ENCODE data around the gene SETBP1.

SETBP1 gene

DNA sequence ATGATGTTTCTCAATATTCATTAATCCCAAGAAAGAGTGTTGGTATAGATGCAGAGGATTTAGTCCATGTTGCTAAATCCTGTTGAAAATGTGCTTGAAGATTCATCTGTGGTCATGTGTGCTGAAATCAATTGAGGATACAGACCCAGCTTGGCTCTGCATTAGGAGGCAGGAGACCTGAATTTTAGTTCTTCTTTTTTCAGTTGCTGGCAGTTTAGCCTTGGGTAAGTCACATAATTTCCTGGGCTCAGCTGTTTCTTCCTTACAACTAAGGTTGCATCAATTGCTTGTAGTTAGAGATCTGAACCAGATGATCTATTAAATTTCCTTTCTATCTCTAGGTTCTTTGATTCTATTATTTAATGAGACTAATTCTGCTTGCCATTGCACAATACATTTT is 54.4 kb downstream of the SETBP1 start:
- TF ChIP-seq TAF1 (IDR thresholded peaks at IDR 0.05; ENCODE audit: borderline replicate concordance, low read depth, low read length), result no peak
- TF ChIP-seq POLR2AphosphoS5 (IDR thresholded peaks at IDR 0.05; ENCODE audit: low read depth, low read length), result no peak
- no peak for TF ChIP-seq POLR2A (IDR thresholded peaks at IDR 0.05; ENCODE audit: low read depth, low read length)
- no peak for FAIRE-seq
- DNase-seq (ENCODE audit: insufficient read length), result no peak

DNA sequence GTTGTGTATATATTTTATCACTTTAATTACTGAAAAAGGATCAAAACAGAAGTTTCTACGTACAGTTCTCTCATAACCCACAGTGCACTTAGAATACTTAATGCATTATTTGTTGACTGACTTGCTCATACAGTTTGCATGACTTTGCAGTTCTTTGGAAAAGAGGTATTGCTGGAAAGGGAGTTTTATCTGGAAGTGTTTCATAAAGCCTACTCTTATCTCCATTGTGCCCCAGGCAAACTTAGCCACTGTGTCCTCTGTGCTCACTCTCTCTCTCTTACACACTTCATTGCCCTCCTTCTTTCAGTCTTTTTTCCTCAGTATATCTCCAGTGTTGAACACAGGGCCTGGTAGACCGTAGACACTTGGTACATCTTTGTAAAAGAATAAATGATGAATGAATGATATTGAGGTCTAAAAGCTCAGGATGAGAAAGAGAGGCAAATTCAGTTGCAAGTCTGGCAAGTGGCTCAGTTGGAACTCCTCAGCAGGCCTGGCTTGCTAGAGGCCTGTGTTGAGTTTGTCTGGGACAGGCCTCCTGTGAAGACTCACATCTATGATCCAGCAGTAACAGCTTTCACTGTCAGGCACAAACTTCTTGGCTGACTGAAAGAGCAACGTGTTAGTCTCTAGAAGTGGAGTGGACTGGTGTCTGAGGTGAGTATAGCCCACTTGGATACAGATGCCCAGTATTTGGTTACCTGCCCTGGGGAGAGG is 56.1 kb downstream of the SETBP1 start:
- TF ChIP-seq POLR2AphosphoS5 (IDR thresholded peaks at IDR 0.05; ENCODE audit: low read depth, low read length) (no peak), POLR2A (IDR thresholded peaks at IDR 0.05; ENCODE audit: low read depth, low read length) (no peak), TAF1 (IDR thresholded peaks at IDR 0.05; ENCODE audit: borderline replicate concordance, low read depth, low read length) (no peak)
- no peak for DNase-seq (ENCODE audit: insufficient read length)
- no peak for FAIRE-seq

DNA sequence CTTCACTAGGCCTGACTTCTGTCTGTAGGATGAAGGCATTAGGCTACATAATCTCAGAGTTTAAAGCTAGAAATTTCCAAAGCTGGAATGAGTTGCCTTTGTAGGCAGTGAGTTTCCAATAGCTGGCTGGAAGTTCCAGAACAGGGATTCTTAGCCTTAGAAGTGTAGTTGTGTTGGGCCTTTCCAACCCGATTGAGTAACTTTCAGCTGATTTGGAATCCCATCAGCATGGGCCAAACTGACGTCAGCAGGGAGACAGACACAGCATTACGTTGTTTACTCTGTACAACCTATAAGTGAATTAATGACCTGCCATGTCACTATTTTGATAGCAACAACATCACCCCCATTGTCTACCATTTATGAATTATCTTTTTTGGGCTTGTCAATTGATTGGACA is 56.9 kb downstream of the SETBP1 start:
- no peak for FAIRE-seq
- no peak for DNase-seq (ENCODE audit: insufficient read length)
- TF ChIP-seq POLR2A (IDR thresholded peaks at IDR 0.05; ENCODE audit: low read depth, low read length) (no peak), TAF1 (IDR thresholded peaks at IDR 0.05; ENCODE audit: borderline replicate concordance, low read depth, low read length) (no peak), POLR2AphosphoS5 (IDR thresholded peaks at IDR 0.05; ENCODE audit: low read depth, low read length) (no peak)

DNA sequence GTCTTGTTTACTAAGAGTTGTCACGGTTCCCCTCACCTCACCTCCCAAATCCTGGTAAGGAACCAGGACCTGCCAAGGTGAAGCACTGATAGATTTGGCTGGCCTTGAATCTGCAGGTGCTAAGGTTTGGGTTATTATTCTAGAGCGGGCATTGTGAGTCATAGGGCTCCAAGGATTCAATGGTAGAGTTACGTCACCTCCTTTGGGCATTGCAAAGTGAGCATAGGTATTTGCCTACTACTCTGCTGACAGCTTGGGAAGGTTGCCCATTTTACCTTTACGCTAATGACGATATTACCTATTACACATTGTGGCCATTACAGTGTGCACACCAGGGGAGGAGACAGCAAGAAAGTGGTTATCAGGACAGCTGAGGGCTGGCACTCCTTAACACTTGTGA is 59.3 kb downstream of the SETBP1 start:
- DNase-seq (ENCODE audit: insufficient read length), result no peak
- TF ChIP-seq TAF1 (IDR thresholded peaks at IDR 0.05; ENCODE audit: borderline replicate concordance, low read depth, low read length) (no peak), POLR2A (IDR thresholded peaks at IDR 0.05; ENCODE audit: low read depth, low read length) (no peak)
- no peak for FAIRE-seq

DNA sequence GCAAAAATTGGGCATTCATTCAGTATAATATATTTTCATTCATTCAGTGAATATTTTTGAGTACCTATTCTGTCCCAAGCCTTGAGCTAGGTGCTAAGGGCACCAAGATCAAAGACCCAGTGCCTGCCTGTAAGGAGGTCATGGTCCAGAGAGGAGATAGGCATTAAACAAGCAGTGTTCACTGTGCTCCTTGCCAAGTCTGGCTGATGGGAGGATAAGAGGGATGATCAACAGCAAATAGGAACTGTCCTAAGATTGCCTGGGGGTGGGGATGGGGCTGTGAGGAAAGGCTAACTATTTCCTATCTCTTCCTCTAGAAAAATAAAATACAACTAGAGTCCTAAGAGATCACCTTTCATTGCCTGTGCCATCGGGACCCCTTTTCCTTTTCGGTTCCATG is 60.4 kb downstream of the SETBP1 start:
- no peak for DNase-seq (ENCODE audit: insufficient read length)
- no peak for TF ChIP-seq POLR2AphosphoS5 (IDR thresholded peaks at IDR 0.05; ENCODE audit: low read depth, low read length)
- no peak for TF ChIP-seq POLR2A (IDR thresholded peaks at IDR 0.05; ENCODE audit: low read depth, low read length)
- TF ChIP-seq TAF1 (IDR thresholded peaks at IDR 0.05; ENCODE audit: borderline replicate concordance, low read depth, low read length), result no peak
- FAIRE-seq, result no peak

DNA sequence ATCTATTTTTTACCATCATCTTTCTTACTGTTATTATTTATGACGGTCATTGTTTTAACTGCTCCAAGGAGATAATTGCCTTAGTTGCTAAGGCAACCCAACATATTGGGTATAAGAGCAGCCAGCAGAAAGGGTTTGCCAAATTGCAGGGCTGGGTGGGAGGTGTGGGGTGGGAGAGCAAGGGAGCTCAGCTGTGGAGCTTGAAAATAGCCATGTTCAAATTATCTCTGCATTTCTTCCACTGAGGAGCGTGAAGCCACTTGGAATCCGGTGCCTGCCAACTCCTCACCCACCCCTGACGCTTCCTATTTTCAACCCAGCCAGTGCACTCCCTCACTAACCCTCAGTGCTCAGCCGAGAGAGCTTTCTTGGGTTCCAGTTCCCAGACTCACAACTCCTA is 60.8 kb downstream of the SETBP1 start:
- no peak for FAIRE-seq
- DNase-seq (ENCODE audit: insufficient read length), result no peak
- no peak for TF ChIP-seq TAF1 (IDR thresholded peaks at IDR 0.05; ENCODE audit: borderline replicate concordance, low read depth, low read length)
- TF ChIP-seq POLR2AphosphoS5 (IDR thresholded peaks at IDR 0.05; ENCODE audit: low read depth, low read length), result no peak
- no peak for TF ChIP-seq POLR2A (IDR thresholded peaks at IDR 0.05; ENCODE audit: low read depth, low read length)

DNA sequence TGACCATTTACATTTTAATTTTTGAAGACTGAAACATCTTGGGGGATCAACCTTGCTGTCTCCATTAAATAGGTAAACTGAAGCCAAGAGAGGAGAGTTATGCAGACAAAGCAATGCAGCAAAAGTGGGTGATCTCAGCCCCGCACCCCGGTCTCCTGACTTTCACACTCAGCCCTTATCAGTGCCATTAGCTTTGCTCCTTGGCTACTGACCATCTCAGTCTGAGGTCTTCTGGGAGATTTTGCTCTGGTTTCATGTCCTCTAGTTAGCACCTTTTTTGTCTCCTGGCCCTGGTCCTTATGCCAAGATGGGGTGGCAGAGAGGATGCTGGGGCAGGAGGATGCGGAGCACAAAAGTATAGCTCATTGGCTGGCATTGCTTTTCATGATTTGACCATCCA is 61.4 kb downstream of the SETBP1 start:
- no peak for DNase-seq (ENCODE audit: insufficient read length)
- peak; percentile 17 for FAIRE-seq
- no peak for TF ChIP-seq POLR2AphosphoS5 (IDR thresholded peaks at IDR 0.05; ENCODE audit: low read depth, low read length)
- TF ChIP-seq TAF1 (IDR thresholded peaks at IDR 0.05; ENCODE audit: borderline replicate concordance, low read depth, low read length), result no peak
- TF ChIP-seq POLR2A (IDR thresholded peaks at IDR 0.05; ENCODE audit: low read depth, low read length), result no peak

DNA sequence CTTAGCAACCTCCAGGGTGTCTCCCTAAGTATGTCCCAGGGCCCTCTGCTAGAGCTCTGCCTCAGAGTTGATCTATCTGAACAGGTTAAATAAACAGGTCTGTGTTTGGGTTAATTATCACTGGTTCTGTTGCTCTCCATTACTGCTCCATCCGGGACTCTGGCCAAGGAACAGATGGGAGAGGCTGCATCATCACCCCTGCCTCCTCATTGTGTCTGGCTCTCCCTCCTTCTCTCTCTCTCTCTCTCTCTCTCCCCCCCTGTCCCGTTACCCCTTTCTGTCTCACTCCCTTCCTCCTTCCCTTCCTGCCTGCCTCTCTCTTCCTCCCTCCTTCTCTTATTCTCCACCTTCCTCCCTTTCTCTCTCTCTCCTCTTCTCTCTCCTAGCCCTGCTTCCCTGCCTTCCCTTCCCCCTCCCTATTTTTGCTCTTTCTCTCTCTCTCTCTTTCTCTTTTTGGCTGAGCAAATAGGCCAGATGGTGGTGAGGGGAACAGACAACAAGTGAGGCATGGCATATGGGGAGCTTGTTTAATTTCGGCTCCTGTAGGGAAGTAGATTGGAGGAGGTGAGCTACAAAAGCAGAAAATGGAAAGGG is 62.1 kb downstream of the SETBP1 start:
- TF ChIP-seq POLR2A (IDR thresholded peaks at IDR 0.05; ENCODE audit: low read depth, low read length) (no peak), POLR2AphosphoS5 (IDR thresholded peaks at IDR 0.05; ENCODE audit: low read depth, low read length) (no peak), TAF1 (IDR thresholded peaks at IDR 0.05; ENCODE audit: borderline replicate concordance, low read depth, low read length) (no peak)
- FAIRE-seq (no peak), DNase-seq (ENCODE audit: insufficient read length) (no peak)

DNA sequence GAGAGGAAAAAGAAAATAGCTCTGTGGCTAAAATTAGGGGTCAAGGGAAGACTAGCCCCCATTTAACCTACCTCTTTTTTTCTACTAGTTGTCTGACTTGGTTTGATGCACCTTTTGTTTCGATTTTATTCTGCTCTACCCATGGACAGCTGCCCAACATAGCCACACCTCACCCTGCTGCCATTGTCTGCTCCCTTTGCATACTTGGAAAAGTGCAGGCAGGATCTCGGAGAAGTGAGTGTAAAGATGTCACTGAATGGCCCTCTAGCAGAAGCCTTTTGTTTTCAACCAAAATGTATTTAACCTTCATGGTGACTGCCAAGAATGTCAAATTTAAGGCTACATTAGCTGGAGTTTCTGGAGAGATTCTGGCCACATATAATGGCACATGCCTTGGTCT is 62.9 kb downstream of the SETBP1 start:
- no peak for FAIRE-seq
- TF ChIP-seq POLR2A (IDR thresholded peaks at IDR 0.05; ENCODE audit: low read depth, low read length), result no peak
- no peak for TF ChIP-seq TAF1 (IDR thresholded peaks at IDR 0.05; ENCODE audit: borderline replicate concordance, low read depth, low read length)
- no peak for TF ChIP-seq POLR2AphosphoS5 (IDR thresholded peaks at IDR 0.05; ENCODE audit: low read depth, low read length)
- no peak for DNase-seq (ENCODE audit: insufficient read length)

DNA sequence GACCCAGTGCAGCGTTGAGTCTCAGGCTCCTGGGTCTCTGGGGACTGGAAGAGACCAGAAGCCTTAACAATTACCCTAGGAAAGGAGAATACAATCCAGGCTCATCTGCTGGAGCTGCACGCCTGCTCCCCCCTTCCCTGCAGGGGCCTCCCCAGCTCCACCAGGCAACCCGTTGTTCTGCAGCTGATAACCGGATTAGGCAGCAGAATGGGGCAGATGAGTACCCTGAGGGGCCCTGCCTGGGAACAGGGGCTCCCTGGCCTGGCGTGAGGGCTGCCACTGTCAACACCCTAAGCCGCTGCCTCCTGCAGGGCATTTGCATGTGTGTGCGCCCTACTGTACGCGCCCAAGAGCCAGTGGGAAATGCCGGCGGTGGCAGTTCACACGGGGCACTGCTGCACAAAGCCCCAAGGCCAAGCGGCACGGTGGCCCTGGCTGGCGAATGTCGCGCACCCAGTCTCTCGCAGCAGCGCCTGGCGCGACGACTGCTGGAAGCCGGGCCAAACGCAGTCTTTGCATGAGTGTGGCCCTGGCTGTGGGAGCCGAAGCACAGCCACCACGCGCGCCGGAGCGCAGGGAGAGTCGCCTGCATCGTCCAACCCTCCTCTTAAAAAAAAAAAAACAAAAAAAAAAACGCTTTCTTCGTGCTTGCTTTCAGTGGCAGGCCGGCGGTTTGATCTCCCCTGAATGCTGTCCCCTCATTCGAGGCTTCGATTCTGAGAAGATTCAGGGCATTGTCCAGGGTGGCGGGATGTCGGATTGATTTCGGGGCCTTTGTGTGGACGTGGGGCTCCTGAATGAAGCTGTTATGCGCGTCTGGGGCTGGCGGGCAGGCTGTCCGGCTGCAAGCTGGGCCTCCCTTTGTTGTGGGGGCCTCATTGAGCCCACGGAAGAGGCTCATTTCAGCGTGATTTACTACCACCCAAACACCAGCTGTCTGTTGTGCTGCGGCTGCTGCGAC is 63.8 kb downstream of the SETBP1 start:
- DNase-seq (ENCODE audit: insufficient read length), result no peak
- TF ChIP-seq TAF1 (IDR thresholded peaks at IDR 0.05; ENCODE audit: borderline replicate concordance, low read depth, low read length), result no peak
- TF ChIP-seq POLR2A (IDR thresholded peaks at IDR 0.05; ENCODE audit: low read depth, low read length), result no peak
- TF ChIP-seq POLR2AphosphoS5 (IDR thresholded peaks at IDR 0.05; ENCODE audit: low read depth, low read length), result no peak
- no peak for FAIRE-seq

DNA sequence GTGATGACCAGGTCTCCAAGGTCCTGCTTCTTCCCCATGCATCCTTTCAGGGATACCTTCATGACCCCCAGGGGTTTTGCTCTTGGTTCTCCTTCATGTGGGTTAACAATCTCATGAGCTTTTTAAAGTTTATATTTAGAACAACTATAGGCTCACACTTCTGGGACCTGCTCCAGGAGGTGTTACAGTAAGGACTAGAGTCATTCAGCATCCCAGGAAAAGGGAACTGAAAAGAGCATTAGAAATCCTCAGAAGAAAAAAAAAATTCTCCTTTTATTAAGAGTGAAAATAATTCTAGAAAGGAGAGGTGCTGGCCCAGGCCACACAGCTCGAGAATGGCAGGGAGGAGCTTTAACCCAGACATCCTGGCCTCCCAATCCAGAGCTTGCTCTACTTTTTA is 66.5 kb downstream of the SETBP1 start:
- DNase-seq (ENCODE audit: insufficient read length) (no peak), FAIRE-seq (no peak)
- TF ChIP-seq POLR2AphosphoS5 (IDR thresholded peaks at IDR 0.05; ENCODE audit: low read depth, low read length) (no peak), POLR2A (IDR thresholded peaks at IDR 0.05; ENCODE audit: low read depth, low read length) (no peak), TAF1 (IDR thresholded peaks at IDR 0.05; ENCODE audit: borderline replicate concordance, low read depth, low read length) (no peak)
